Endothelial cell of umbilical vein (primary cell): ENCODE measurements around the gene SIRT5. TPM values are rescaled to one million over a fixed set of nuclear protein-coding genes. Genes with fewer than 3 reads are reported as not detected.

Experiments
- BruUV-seq: library from RNA; stranded (reverse); fragments of 400-500 nt; replicated peaks from 2 replicates; lab custom pipeline; 2021; lab: Mats Ljungman, UMichigan
- CTCF ChIA-PET: fragments of 300-600, 350-600 bp; sonication (Branson Sonifier 250); formaldehyde crosslinking; loops from one replicate; lab custom pipeline; 2021; ENCODE audit warnings: antibody characterized with exemption, inconsistent platforms; lab: Charles Lee
- POLR2A ChIA-PET: fragments of 300-600, 350-600 bp; sonication (Branson Sonifier 250); formaldehyde crosslinking; loops from one replicate; lab custom pipeline; 2021; ENCODE audit warnings: antibody characterized with exemption, inconsistent platforms; lab: Charles Lee
- DNase-seq: peaks from one replicate; pipeline ENCODE4 v3.0.0-alpha.2; 2011; ENCODE audit warnings: low read depth, low spot score
- FAIRE-seq: peaks from 2 replicates; lab custom pipeline; 2011; peaks lifted over from hg19 to GRCh38; lab: Jason Lieb, UNC
- H2AFZ ChIP-seq: 2 replicates; pipeline ENCODE4 v1.6.0; 2012; ENCODE audit warnings: low read depth, low read length, control low read depth, inconsistent platforms
- H3K27ac ChIP-seq: 2 replicates; pipeline ENCODE4 v1.5.1; 2011; ENCODE audit warnings: low read depth, mild to moderate bottlenecking, control low read depth, low read length, moderate library complexity; ENCODE audit not compliant: insufficient read depth
- H3K27me3 ChIP-seq, 2 experiments: 2 replicates each; pipeline versions ENCODE4 v1.6.0 to v1.6.1; 2011; ENCODE audit warnings: low read length in 2 of 2, mixed read lengths in 1 of 2; ENCODE audit not compliant: control insufficient read depth in 2 of 2, insufficient read depth in 2 of 2
- H3K36me3 ChIP-seq, 2 experiments: 2 replicates in 1 of 2; 3 replicates in 1 of 2; pipeline ENCODE4 v1.5.1; 2011; ENCODE audit warnings: low read length in 2 of 2, mild to moderate bottlenecking in 1 of 2, moderate library complexity in 1 of 2; ENCODE audit not compliant: control insufficient read depth in 2 of 2, insufficient read depth in 2 of 2; ENCODE audit errors: extremely low read depth in 1 of 2
- H3K4me1 ChIP-seq: 3 replicates; pipeline ENCODE4 v1.5.1; 2011; ENCODE audit warnings: mild to moderate bottlenecking, low read length; ENCODE audit not compliant: control insufficient read depth, insufficient read depth; ENCODE audit errors: extremely low read depth
- H3K4me2 ChIP-seq: 2 replicates; pipeline ENCODE4 v1.6.1; 2011; ENCODE audit warnings: low read length, control low read depth, mixed read lengths; ENCODE audit not compliant: insufficient read depth
- H3K4me3 ChIP-seq, 3 experiments: fragments of 200-600 bp in 1 of 3; sonication (generic), shearing (Covaris generic) in 1 of 3; replicated peaks in 1 of 3; 2 replicates each; pipeline ENCODE4 v1.5.1; 2011 to 2016; ENCODE audit warnings: control low read depth in 3 of 3, low read length in 3 of 3, mild to moderate bottlenecking in 2 of 3, inconsistent platforms in 1 of 3, low read depth in 1 of 3, moderate library complexity in 1 of 3; ENCODE audit not compliant: insufficient read depth in 1 of 3
- H3K79me2 ChIP-seq: 2 replicates; pipeline ENCODE4 v1.6.0; 2012; ENCODE audit warnings: low read length, inconsistent platforms; ENCODE audit not compliant: control insufficient read depth, insufficient read depth
- H3K9ac ChIP-seq: replicated peaks from 2 replicates; pipeline ENCODE3; 2011; ENCODE audit warnings: low read length, control low read depth; ENCODE audit not compliant: insufficient read depth; ENCODE audit errors: extremely low read depth
- H3K9me1 ChIP-seq: replicated peaks from 3 replicates; pipeline ENCODE4 v1.6.0; 2011; ENCODE audit warnings: mild to moderate bottlenecking, low read length; ENCODE audit not compliant: control insufficient read depth, insufficient read depth; ENCODE audit errors: extremely low read depth
- H3K9me3 ChIP-seq: replicated peaks from 2 replicates; pipeline ENCODE4 v1.5.1; 2012; ENCODE audit warnings: low read length, inconsistent platforms; ENCODE audit not compliant: control insufficient read depth, insufficient read depth
- H4K20me1 ChIP-seq: replicated peaks from 2 replicates; pipeline ENCODE3; 2011; ENCODE audit warnings: mild to moderate bottlenecking, low read length; ENCODE audit not compliant: control insufficient read depth, insufficient read depth; ENCODE audit errors: extremely low read depth
- EZH2 ChIP-seq: IDR thresholded peaks from 2 replicates; pipeline ENCODE4 v1.6.1; 2012; ENCODE audit warnings: borderline replicate concordance, low read depth, mild to moderate bottlenecking, moderate library complexity, low read length, inconsistent platforms; ENCODE audit not compliant: severe bottlenecking
- FOS ChIP-seq: IDR thresholded peaks from 2 replicates; pipeline ENCODE4 v1.6.1; 2011; ENCODE audit warnings: mild to moderate bottlenecking, low read length, moderate library complexity, borderline replicate concordance; ENCODE audit not compliant: insufficient read depth
- GATA2 ChIP-seq: IDR thresholded peaks from 2 replicates; pipeline ENCODE4 v1.7.0; 2011; ENCODE audit warnings: low read depth, mild to moderate bottlenecking, moderate library complexity, mixed read lengths, low read length; ENCODE audit not compliant: insufficient read length, insufficient read depth
- JUN ChIP-seq: IDR thresholded peaks from 2 replicates; pipeline ENCODE4 v1.6.1; 2011; ENCODE audit warnings: borderline replicate concordance, low read depth; ENCODE audit not compliant: insufficient read length, insufficient read depth
- MAX ChIP-seq: IDR thresholded peaks from 2 replicates; pipeline ENCODE4 v1.6.1; 2011; ENCODE audit not compliant: insufficient read depth, insufficient read length
- MYC ChIP-seq: IDR thresholded peaks from one replicate; pipeline ENCODE4 v1.6.1; 2011; ENCODE audit warnings: mild to moderate bottlenecking, low read depth, low read length
- POLR2A ChIP-seq: IDR thresholded peaks from 2 replicates; pipeline ENCODE4 v1.6.1; 2012; ENCODE audit warnings: low read depth, mild to moderate bottlenecking, control low read depth, low read length
- POLR2AphosphoS5 ChIP-seq: IDR thresholded peaks from 2 replicates; pipeline ENCODE4 v1.6.1; 2012; ENCODE audit warnings: low read depth, mild to moderate bottlenecking, control low read depth, low read length, moderate library complexity; ENCODE audit not compliant: insufficient read depth
- dilution Hi-C: fragments of 300-500 bp; cut with MboI; formaldehyde crosslinking; loops from one replicate; pipeline ENCODE4 v1.15.0; 2019; ENCODE audit warnings: low sequenced_read_pairs; ENCODE audit not compliant: extremely low pct_ligation_motif_present
- intact Hi-C: fragments of 100-400 bp; cut with micrococcal nuclease; formaldehyde crosslinking; loops from one replicate; pipeline ENCODE4 v1.10.0; 2022
- polyA plus RNA-seq, 4 experiments: library from polyadenylated mRNA; depleted of rRNA in 3 of 4; stranded (reverse) in 3 of 4; unstranded in 1 of 4; fragments of >200 nt; gene quantifications; 2 replicates each; pipeline versions ENCODE4 v1.2.1 to v1.2.3, GENCODE V29; 2011 to 2012; ENCODE audit warnings: missing spikeins in 1 of 4
- total RNA-seq: library from RNA; stranded (reverse); gene quantifications from 2 replicates; pipeline ENCODE4 v1.2.3, GENCODE V29; 2021
- TF ChIP-seq, protein P1 (sequence below), 2 donors: IDR thresholded peaks; 1 replicate in 1 of 2; 2 replicates in 1 of 2; pipeline ENCODE4 v1.5.1; 2011; ENCODE audit warnings: low read length in 2 of 2, mild to moderate bottlenecking in 2 of 2, moderate library complexity in 2 of 2, control low read depth in 1 of 2, inconsistent platforms in 1 of 2, low read depth in 1 of 2; ENCODE audit not compliant: insufficient read depth in 1 of 2; ENCODE audit errors: extremely low read depth in 1 of 2

Gene SIRT5
- total and polyA plus RNA-seq, 2 donors (not counting 3 experiments of a cell fraction or from before 2014, with no cell fraction given): 4.7 to 7.2 TPM

GRCh38 chr6:13537527-13537897 lies 36.9 kb upstream of the SIRT5 start:
- Histone ChIP-seq H4K20me1 (no peaks in the 10 kb centered on the region), H3K79me2 (no peaks in the 10 kb centered on the region), H3K36me3 (no peaks in the 10 kb centered on the region), H3K27me3 (no peaks in the 10 kb centered on the region), H3K9ac (no peak overlapping the region), H3K9me1 (no peaks in the 10 kb centered on the region), H3K4me1 (peaks cover 9% of the 10 kb centered on the region), H2AFZ (no peak overlapping the region), H3K4me3 (no peak overlapping the region), H3K4me2 (no peak overlapping the region), H3K27ac (no peak overlapping the region), H3K9me3 (no peaks in the 10 kb centered on the region)
- FAIRE-seq: peak; percentile 21
- CTCF ChIA-PET: interaction anchor here (0.6 to 3.3 kb wide), 35 partner anchors 9 to 209 kb away, joined by 3 to 37 read pairs (median 5); partner anchors contain the start of genes GFOD1, NOL7, SIRT5 and TBC1D7
- POLR2A ChIA-PET: no interaction called here
- BruUV-seq: no TSS peak
- intact Hi-C loops (loop anchor here (5.0 kb wide), 1 partner anchor 90 kb away; no protein-coding TSS in a partner anchor), dilution Hi-C loops (no loop called here)
- TF ChIP-seq FOS (no peak), MAX (no peak), EZH2 (no peak), JUN (no peak), POLR2AphosphoS5 (no peak), GATA2 (no peak), POLR2A (no peak), MYC (no peak)
- TF ChIP-seq, protein P1, sequence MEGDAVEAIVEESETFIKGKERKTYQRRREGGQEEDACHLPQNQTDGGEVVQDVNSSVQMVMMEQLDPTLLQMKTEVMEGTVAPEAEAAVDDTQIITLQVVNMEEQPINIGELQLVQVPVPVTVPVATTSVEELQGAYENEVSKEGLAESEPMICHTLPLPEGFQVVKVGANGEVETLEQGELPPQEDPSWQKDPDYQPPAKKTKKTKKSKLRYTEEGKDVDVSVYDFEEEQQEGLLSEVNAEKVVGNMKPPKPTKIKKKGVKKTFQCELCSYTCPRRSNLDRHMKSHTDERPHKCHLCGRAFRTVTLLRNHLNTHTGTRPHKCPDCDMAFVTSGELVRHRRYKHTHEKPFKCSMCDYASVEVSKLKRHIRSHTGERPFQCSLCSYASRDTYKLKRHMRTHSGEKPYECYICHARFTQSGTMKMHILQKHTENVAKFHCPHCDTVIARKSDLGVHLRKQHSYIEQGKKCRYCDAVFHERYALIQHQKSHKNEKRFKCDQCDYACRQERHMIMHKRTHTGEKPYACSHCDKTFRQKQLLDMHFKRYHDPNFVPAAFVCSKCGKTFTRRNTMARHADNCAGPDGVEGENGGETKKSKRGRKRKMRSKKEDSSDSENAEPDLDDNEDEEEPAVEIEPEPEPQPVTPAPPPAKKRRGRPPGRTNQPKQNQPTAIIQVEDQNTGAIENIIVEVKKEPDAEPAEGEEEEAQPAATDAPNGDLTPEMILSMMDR (IDR thresholded peaks at IDR 0.05; ENCODE audit: extremely low read depth in 1 of 2, insufficient read depth in 1 of 2, low read depth in 1 of 2, low read length in 2 of 2): no peak
- peak; percentile 64 for DNase-seq
